K562 (cell line): ENCODE data around the gene CCNB1IP1. TPM values are rescaled to one million over a fixed set of nuclear protein-coding genes. Genes with fewer than 3 reads are reported as not detected.
A peak's percentile ranks its signal among the peaks of the same experiment; 100 is the strongest.

Experiments used
- DDX20 ChIP-seq: fragments of 450-650 bp; IDR thresholded peaks from 2 replicates; pipeline ENCODE4 v1.6.1; 2016; ENCODE audit warnings: missing genetic modification characterization, low read depth, mild to moderate bottlenecking, missing compliant biosample characterization, moderate library complexity
- ELF2 ChIP-seq: fragments of 250-450 bp; sonication (Bioruptor Pico); IDR thresholded peaks from 2 replicates; pipeline ENCODE4 v1.5.0; 2021; ENCODE audit warnings: mild to moderate bottlenecking
- FOSL1 ChIP-seq: fragments of 200-800 bp; sonication (Bioruptor generic); conservative IDR thresholded peaks from 2 replicates; pipeline ENCODE4 v1.6.1; 2016; ENCODE audit warnings: missing genetic modification characterization, missing compliant biosample characterization
- HNRNPL ChIP-seq: fragments of 200-400 bp; formaldehyde crosslinking; IDR thresholded peaks from 2 replicates; pipeline ENCODE4 v1.6.1; 2017; ENCODE audit warnings: low read depth, mild to moderate bottlenecking, low read length
- LEF1 ChIP-seq: fragments of 450-650 bp; IDR thresholded peaks from 2 replicates; pipeline ENCODE4 v1.6.1; 2016; ENCODE audit warnings: mild to moderate bottlenecking
- NFE2L1 ChIP-seq: fragments of 450-650 bp; IDR thresholded peaks from 2 replicates; pipeline ENCODE4 v1.6.1; 2016; ENCODE audit warnings: missing genetic modification characterization, low read depth, mild to moderate bottlenecking, missing compliant biosample characterization, moderate library complexity, borderline replicate concordance
- RBFOX2 ChIP-seq: fragments of 200-400 bp; formaldehyde crosslinking; IDR thresholded peaks from 2 replicates; pipeline ENCODE4 v1.6.1; 2017; ENCODE audit warnings: low read depth, mild to moderate bottlenecking, low read length, moderate library complexity
- SIN3A ChIP-seq, 2 experiments: fragments of 150-350 bp in 1 of 2; IDR thresholded peaks; 2 replicates each; pipeline ENCODE4 v1.6.1; 2011 to 2016; ENCODE audit warnings: borderline replicate concordance in 2 of 2, low read depth in 2 of 2, low read length in 2 of 2, mild to moderate bottlenecking in 2 of 2, moderate library complexity in 2 of 2; ENCODE audit not compliant: control insufficient read depth in 1 of 2
- SLC30A9 ChIP-seq: fragments of 250-450 bp; sonication (Bioruptor Pico); IDR thresholded peaks from 2 replicates; pipeline ENCODE4 v1.8.0; 2022; ENCODE audit warnings: mild to moderate bottlenecking, moderate library complexity
- XRCC4 ChIP-seq: IDR thresholded peaks from one replicate; pipeline ENCODE4 v1.6.1; 2011; ENCODE audit not compliant: insufficient read depth, insufficient read length; ENCODE audit errors: extremely low read depth
- XRCC5 ChIP-seq: fragments of 200-400 bp; formaldehyde crosslinking; IDR thresholded peaks from 2 replicates; pipeline ENCODE4 v1.6.1; 2017; ENCODE audit warnings: low read depth, mild to moderate bottlenecking, low read length
- ZNF324 ChIP-seq: fragments of 250-450 bp; sonication (Bioruptor Pico); IDR thresholded peaks from 2 replicates; pipeline ENCODE4 v1.4.0; 2020; ENCODE audit warnings: mild to moderate bottlenecking
- polyA plus RNA-seq, 8 experiments: library from polyadenylated mRNA; depleted of rRNA in 4 of 8; stranded (reverse) in 5 of 8; unstranded in 3 of 8; fragments of >200 nt; fragmentation: Nextera tagmentation in 2 of 8; fragmentation: Illumina TruSeq in 1 of 8; extraction: Ambion mirVana in 2 of 8; extraction: Trizol in 1 of 8; gene quantifications; 2 replicates each; pipeline versions ENCODE4 v1.2.1 to v1.2.3, GENCODE V29; 2011 to 2014; ENCODE audit warnings: inconsistent platforms in 1 of 8, missing spikeins in 1 of 8
- total RNA-seq, 7 experiments: library from RNA; depleted of rRNA in 6 of 7; stranded (reverse); fragments of >200 nt in 6 of 7; fragmentation: Illumina TruSeq in 2 of 7; extraction: Trizol in 2 of 7; gene quantifications; 2 replicates each; pipeline versions ENCODE4 v1.2.1 to v1.2.3, GENCODE V29; 2011 to 2021; ENCODE audit warnings: low replicate concordance in 1 of 7
- TF ChIP-seq, protein P1 (sequence below): fragments of 450-650 bp; IDR thresholded peaks from 2 replicates; pipeline ENCODE4 v1.6.1; 2018; ENCODE audit not compliant: partially characterized antibody
- TF ChIP-seq, protein P2 (sequence below): sonication (generic); formaldehyde crosslinking; IDR thresholded peaks from 2 replicates; pipeline ENCODE4 v1.8.1; 2023; ENCODE audit warnings: mild to moderate bottlenecking, missing genetic modification reagents
- TF ChIP-seq, protein P3 (sequence below): fragments of 250-450 bp; sonication (Bioruptor Pico); IDR thresholded peaks from 2 replicates; pipeline ENCODE4 v1.8.0; 2022; ENCODE audit warnings: moderate library complexity, mild to moderate bottlenecking, inconsistent platforms
- TF ChIP-seq, protein P4 (sequence below): fragments of 250-450 bp; sonication (Bioruptor Pico); IDR thresholded peaks from 2 replicates; pipeline ENCODE4 v1.4.0; 2020
- TF ChIP-seq, protein P5 (sequence below), 2 experiments: fragments of 150-350 bp in 1 of 2; IDR thresholded peaks; 2 replicates each; pipeline ENCODE4 v1.6.1; 2012 to 2016; ENCODE audit warnings: low read depth in 2 of 2, low read length in 2 of 2, mild to moderate bottlenecking in 1 of 2, moderate library complexity in 1 of 2

CCNB1IP1 gene
- total and polyA plus RNA-seq, 9 of the 15 experiments (the other 6 are each of a cell fraction or from before 2014, with no cell fraction given) = 51.8 to 152 (median 81.0) TPM

DNA sequence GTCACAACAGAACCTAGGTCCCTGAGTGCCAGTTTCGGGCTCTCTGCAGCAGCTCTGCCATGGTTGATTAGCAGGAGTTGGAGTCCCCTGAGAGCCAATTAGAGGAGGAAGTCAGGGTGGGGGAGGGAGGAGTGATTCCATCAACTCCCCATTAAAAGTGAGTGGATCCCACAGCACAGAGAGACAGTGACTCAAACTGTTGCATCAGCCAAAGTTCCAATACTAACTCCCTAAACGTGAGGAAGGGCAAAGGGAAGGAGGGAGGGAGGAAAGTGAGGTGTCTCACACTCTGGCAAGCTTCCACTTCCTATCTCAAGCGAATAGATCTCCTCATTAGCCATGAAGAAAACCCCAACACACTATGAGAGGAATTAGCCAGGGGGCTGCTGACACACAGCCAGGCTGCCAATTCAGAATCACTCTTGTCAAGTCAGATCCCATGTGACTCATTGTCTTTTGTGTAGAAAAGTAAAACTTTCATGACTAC is 70.4 kb downstream of the CCNB1IP1 start (continued):
- TF ChIP-seq, protein P1, sequence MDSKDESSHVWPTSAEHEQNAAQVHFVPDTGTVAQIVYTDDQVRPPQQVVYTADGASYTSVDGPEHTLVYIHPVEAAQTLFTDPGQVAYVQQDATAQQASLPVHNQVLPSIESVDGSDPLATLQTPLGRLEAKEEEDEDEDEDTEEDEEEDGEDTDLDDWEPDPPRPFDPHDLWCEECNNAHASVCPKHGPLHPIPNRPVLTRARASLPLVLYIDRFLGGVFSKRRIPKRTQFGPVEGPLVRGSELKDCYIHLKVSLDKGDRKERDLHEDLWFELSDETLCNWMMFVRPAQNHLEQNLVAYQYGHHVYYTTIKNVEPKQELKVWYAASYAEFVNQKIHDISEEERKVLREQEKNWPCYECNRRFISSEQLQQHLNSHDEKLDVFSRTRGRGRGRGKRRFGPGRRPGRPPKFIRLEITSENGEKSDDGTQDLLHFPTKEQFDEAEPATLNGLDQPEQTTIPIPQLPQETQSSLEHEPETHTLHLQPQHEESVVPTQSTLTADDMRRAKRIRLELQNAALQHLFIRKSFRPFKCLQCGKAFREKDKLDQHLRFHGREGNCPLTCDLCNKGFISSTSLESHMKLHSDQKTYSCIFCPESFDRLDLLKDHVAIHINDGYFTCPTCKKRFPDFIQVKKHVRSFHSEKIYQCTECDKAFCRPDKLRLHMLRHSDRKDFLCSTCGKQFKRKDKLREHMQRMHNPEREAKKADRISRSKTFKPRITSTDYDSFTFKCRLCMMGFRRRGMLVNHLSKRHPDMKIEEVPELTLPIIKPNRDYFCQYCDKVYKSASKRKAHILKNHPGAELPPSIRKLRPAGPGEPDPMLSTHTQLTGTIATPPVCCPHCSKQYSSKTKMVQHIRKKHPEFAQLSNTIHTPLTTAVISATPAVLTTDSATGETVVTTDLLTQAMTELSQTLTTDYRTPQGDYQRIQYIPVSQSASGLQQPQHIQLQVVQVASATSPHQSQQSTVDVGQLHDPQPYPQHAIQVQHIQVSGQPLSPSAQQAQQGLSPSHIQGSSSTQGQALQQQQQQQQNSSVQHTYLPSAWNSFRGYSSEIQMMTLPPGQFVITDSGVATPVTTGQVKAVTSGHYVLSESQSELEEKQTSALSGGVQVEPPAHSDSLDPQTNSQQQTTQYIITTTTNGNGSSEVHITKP = no peak
- no peak for TF ChIP-seq NFE2L1 (tag)
- TF ChIP-seq LEF1 = peak; percentile 27; the same call in 1 of the 2 replicates
- TF ChIP-seq, protein P2, sequence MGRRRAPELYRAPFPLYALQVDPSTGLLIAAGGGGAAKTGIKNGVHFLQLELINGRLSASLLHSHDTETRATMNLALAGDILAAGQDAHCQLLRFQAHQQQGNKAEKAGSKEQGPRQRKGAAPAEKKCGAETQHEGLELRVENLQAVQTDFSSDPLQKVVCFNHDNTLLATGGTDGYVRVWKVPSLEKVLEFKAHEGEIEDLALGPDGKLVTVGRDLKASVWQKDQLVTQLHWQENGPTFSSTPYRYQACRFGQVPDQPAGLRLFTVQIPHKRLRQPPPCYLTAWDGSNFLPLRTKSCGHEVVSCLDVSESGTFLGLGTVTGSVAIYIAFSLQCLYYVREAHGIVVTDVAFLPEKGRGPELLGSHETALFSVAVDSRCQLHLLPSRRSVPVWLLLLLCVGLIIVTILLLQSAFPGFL (CRISPR knock-in tag) = no peak
- no peak for TF ChIP-seq DDX20 (tag)
- TF ChIP-seq, protein P3, sequence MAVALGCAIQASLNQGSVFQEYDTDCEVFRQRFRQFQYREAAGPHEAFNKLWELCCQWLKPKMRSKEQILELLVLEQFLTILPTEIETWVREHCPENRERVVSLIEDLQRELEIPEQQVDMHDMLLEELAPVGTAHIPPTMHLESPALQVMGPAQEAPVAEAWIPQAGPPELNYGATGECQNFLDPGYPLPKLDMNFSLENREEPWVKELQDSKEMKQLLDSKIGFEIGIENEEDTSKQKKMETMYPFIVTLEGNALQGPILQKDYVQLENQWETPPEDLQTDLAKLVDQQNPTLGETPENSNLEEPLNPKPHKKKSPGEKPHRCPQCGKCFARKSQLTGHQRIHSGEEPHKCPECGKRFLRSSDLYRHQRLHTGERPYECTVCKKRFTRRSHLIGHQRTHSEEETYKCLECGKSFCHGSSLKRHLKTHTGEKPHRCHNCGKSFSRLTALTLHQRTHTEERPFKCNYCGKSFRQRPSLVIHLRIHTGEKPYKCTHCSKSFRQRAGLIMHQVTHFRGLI = no peak
- no peak for TF ChIP-seq ZNF324 (CRISPR knock-in tag)
- TF ChIP-seq XRCC5 = no peak
- peak; percentile 90 for TF ChIP-seq FOSL1
- no peak for TF ChIP-seq RBFOX2
- TF ChIP-seq ELF2 = no peak
- TF ChIP-seq, protein P4, sequence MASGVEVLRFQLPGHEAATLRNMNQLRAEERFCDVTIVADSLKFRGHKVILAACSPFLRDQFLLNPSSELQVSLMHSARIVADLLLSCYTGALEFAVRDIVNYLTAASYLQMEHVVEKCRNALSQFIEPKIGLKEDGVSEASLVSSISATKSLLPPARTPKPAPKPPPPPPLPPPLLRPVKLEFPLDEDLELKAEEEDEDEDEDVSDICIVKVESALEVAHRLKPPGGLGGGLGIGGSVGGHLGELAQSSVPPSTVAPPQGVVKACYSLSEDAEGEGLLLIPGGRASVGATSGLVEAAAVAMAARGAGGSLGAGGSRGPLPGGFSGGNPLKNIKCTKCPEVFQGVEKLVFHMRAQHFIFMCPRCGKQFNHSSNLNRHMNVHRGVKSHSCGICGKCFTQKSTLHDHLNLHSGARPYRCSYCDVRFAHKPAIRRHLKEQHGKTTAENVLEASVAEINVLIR (CRISPR knock-in tag) = no peak
- no peak for TF ChIP-seq SLC30A9 (CRISPR knock-in tag)
- TF ChIP-seq HNRNPL = no peak
- no peak for TF ChIP-seq XRCC4
- TF ChIP-seq, protein P5, sequence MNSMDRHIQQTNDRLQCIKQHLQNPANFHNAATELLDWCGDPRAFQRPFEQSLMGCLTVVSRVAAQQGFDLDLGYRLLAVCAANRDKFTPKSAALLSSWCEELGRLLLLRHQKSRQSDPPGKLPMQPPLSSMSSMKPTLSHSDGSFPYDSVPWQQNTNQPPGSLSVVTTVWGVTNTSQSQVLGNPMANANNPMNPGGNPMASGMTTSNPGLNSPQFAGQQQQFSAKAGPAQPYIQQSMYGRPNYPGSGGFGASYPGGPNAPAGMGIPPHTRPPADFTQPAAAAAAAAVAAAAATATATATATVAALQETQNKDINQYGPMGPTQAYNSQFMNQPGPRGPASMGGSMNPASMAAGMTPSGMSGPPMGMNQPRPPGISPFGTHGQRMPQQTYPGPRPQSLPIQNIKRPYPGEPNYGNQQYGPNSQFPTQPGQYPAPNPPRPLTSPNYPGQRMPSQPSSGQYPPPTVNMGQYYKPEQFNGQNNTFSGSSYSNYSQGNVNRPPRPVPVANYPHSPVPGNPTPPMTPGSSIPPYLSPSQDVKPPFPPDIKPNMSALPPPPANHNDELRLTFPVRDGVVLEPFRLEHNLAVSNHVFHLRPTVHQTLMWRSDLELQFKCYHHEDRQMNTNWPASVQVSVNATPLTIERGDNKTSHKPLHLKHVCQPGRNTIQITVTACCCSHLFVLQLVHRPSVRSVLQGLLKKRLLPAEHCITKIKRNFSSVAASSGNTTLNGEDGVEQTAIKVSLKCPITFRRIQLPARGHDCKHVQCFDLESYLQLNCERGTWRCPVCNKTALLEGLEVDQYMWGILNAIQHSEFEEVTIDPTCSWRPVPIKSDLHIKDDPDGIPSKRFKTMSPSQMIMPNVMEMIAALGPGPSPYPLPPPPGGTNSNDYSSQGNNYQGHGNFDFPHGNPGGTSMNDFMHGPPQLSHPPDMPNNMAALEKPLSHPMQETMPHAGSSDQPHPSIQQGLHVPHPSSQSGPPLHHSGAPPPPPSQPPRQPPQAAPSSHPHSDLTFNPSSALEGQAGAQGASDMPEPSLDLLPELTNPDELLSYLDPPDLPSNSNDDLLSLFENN (IDR thresholded peaks at IDR 0.05; ENCODE audit: low read depth in 2 of 2, low read length in 2 of 2) = no peak
- TF ChIP-seq SIN3A (IDR thresholded peaks at IDR 0.05; ENCODE audit: borderline replicate concordance in 2 of 2, control insufficient read depth in 1 of 2, low read depth in 2 of 2, low read length in 2 of 2) = no peak
